Gastrocnemius medialis (tissue), 4 donors: ENCODE results near the gene NOD2.

Experiments
- CTCF ChIP-seq, 5 experiments: fragments of 450-650 bp in 3 of 5; fragments of 200-600 bp in 2 of 5; sonication (generic) in 2 of 5; IDR thresholded peaks in 4 of 5; conservative IDR thresholded peaks in 1 of 5; 1 replicate in 4 of 5; 2 replicates in 1 of 5; pipeline ENCODE4 v1.5.1; 2016 to 2019; ENCODE audit warnings: antibody characterized with exemption in 5 of 5, mild to moderate bottlenecking in 3 of 5, moderate library complexity in 3 of 5
- POLR2A ChIP-seq, 2 donors: fragments of 450-650 bp; IDR thresholded peaks; one replicate each; pipeline ENCODE4 v1.6.1; 2017; ENCODE audit warnings: antibody characterized with exemption in 2 of 2, mild to moderate bottlenecking in 2 of 2, moderate library complexity in 2 of 2

- TF ChIP-seq CTCF (IDR thresholded peaks at IDR 0.05 in 4 of 5, conservative IDR thresholded peaks at IDR 0.05 in 1 of 5) (no peak), POLR2A (IDR thresholded peaks at IDR 0.05) (no peak)
Measured at GRCh38 chr16:50655558-50656055, 37.8 kb upstream of the NOD2 start.
